GM21360 (cell line): Measurements from ENCODE around the gene FYN.

ENCODE experiments used
- ATAC-seq: cut with Tn5 transposase; IDR thresholded peaks from one replicate; pipeline ENCODE4 v1.9.1; 2021; ENCODE audit warnings: mild to moderate bottlenecking, moderate library complexity; ENCODE audit not compliant: unreplicated experiment

FYN gene

DNA sequence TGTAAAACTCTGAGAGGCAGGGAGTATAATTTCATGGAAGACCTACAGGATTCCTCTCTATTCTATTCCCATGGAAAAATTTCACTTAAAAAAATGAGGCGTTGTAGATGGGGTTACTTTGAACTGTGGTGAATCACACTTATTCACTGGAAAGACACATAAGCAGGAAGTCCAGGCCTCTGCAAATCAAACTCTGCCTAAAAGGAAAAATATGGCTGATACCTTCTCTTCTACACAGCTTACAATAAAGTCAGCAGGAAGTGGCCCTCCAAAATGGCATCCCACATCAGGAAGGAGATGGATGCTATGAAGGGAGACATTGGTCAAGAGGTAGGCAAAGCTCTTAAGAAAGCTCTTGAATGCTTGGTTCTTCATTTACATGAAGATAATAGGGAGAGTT, 115.9 kb downstream of the FYN start:
- no peak for ATAC-seq

DNA sequence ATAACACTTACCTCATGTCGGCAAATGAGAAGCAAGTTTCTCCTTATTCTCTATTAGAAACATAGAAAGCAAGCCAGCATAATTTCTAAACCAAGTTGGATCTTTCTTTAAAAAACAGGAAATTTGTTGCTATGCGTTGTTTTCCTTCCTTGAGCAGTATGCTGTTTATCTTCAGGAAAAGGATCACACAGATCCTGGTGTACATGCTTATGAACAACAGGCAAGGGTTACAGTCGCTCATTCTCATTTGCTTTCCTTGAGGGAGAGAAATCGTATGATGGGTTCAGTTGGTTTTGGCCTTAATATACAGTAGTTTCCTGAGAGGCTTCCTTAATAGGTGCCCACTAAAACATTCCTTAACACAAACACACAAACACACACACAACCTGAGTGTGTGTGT, 118.8 kb downstream of the FYN start:
- no peak for ATAC-seq

- no peak for ATAC-seq
These were observed 119.7 kb downstream of the FYN start for GRCh38 chr6:111753573-111753972.

DNA sequence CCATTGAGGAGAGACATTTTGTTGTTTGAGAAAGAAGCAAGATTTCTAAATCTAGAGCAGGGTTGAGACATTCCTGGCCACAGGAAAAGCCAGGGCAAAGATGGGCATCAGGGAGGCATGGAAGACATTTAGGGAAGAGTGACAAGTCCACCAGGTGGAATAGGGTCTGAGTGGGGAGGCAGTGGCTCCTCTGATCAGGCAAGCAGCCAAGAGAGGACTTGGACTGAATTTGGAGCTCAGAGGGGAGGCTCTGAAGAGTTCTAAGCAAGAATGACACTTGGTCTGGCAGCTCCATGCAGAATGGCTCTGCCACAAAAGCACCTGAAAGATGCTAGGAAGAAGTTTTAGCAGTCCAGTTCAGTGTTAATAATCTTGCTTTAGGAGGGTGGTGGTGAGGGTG, 120.8 kb downstream of the FYN start:
- no peak for ATAC-seq

GRCh38 chr6:111750753-111751673, 122.2 kb downstream of the FYN start:
- ATAC-seq: no peak

- ATAC-seq: no peak
These were observed 123.1 kb downstream of the FYN start for GRCh38 chr6:111750153-111750552.

DNA sequence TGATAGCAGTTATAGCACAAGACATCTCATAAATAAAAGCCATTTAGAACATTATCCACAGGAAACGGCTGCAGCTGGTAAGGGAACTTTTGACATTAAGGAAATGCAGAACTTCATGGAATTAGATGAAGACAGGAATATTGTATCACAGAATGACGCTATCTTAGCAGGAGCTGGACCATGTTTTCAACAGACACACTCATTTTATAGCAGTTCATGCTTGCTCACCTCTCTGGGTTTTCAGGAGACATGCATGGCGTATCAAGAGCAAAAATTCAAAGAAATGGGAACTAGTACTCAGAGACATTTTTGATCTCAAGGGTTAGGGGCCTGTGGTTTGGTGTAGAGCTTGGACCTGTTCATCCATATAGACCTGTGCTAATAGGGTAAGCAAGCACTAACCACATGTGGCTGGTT, 125.0 kb downstream of the FYN start:
- ATAC-seq: no peak

DNA sequence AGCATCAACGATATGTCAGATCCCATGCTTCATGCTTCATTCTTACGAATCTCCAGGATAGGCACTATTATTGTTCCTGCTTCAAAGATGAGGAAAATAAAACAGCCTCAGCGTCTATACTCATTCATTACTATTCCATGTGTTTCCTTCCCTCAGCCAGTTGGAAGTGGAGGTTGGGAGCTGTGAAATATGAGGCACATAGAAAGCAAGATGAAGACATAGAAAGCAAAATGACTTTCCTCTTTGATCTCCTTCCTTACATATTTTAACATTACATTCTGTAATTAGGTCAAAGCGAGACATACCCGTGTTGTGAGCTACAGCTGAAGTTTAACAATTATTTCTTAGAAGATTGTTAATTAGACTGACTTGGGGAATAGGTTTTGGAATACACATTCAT, 125.4 kb downstream of the FYN start:
- ATAC-seq: no peak

DNA sequence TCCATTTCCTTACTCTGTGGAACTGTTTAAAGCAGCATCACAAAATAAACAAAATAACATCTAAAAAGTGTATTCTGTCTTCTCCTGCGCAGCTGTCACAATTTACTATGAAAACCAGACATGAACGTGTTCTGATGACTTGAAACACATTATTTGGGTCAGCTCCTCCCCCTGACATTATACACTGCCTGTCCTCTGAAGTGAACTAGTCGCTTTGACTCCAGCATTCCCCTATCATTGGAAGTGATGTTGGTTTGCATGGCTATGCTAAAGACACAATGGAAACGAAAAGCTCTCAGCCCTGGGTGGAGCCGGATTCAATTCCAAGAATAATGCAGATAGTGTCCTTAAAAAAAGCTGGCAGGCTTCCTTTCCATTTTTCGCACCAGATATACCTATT, 125.9 kb downstream of the FYN start:
- no peak for ATAC-seq

DNA sequence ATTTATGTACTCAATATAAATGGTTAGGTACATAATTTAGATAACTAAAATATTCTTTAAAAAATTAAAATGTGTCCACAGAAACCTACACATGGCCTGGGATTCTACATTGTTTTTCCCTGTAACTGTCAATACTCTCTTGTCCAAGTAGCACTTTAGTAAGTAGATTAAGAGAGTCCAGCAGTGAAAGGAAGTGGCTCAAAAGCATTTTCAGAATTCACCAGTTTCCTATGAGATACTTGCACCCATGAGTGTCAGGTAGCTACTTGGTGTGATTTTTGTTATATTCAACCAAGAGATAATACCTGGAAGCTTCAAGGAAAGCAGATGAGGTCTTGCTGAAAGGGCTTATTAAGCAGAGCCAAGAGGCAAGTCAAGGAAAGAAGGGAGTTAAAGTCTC, 126.3 kb downstream of the FYN start:
- no peak for ATAC-seq

DNA sequence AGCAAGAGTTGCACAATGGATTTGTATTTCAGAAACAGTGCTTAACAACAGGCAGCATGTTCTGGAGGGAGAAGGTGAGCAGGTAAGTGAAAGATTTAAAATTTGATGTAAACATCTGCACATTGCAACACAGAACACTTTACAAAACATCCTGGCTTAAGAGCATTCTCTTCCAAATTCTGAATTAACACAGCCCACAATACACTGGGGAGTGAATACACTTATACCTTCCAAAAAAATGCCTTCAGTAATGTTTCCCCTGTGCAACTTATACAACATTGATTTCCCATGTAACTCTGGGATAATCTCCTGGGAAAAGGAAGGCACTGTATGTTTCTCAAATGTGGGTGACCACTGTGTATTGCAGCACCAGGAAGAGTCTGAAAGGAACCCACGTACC, 127.6 kb downstream of the FYN start:
- no peak for ATAC-seq

DNA sequence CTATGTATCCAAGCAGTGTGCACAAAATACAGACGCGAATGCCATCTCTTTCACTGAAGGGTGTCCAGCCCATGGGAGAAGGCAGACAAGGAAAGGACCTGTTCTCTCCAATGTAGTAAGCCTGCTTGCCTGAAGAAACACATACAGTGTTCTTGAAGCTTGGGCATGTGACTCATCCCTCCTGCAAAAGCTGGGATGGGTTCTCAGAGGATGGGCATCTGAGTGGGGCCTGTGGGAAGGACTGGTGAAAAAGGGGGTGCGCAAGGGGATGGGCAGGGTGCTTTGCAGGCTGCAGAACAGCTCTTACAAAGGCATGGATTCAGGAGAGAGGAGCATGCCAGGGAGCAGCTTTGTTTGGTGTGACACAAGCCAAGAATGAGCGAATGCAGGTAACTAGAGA, 128.1 kb downstream of the FYN start:
- ATAC-seq: no peak

DNA sequence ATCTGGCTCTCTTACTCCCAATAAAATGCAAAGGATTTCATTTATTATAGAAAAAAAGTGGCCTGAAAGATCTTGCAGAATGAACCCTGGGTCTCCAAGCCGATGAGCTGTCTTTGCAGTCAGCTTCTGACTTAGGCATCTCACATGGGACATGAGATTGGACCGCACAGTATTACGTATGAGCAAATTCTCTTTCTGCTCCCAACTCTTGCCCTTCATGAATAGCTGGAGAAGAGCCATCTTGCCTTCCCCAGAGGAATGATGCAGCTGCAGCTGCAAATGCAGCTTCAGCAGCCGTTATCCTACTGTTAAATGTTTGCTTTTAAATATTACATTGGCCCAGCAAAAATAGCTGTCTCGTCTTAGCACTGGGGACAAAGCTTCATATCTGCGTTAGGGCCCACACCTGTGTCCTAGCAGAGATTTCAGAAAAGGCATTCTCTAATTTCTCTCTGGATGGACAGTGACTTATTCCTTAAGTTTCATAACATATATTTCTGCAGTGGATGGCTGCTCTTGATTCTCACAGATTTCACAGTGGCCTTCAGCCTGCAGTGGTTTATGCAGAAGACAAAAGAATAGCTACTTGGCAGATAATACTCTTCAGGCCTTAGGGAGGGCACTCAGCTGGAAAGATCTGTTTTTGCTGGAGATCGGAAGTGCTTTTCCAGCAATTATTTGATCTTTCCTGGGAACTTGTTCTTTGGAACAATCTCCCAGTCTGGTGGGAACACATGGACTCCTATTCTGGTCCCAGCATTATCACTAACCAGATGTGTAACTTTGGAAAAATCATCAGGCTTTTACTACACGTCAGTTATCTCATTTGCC, 129.2 kb downstream of the FYN start:
- no peak for ATAC-seq

- no peak for ATAC-seq
These were observed 129.9 kb downstream of the FYN start for GRCh38 chr6:111743360-111743759.

GRCh38 chr6:111741177-111741952, 131.9 kb downstream of the FYN start:
- ATAC-seq: no peak

- no peak for ATAC-seq
These were observed 132.7 kb downstream of the FYN start for GRCh38 chr6:111740506-111740905.

GRCh38 chr6:111739257-111739696, 134.0 kb downstream of the FYN start:
- ATAC-seq: peak; percentile 63

GRCh38 chr6:111738631-111739030, 134.6 kb downstream of the FYN start:
- ATAC-seq: no peak

DNA sequence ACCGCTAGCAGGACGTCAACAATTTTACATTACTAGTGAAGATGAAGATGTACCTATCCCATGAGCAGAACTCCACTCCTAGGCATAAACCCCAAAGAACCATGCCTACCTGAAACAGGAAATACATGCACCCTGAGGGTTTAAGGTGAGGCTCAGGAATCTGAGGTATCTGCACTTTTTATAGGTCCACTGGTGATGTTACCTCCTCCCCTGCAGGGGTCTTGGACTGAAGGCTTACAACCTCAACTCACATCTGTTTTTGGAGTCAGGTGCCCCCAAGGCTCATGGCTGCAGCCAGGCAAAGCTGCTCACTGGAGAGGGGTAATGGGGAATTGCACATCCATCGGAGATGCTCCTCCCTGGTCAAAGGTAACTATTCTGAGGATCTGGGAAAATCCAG, 135.1 kb downstream of the FYN start:
- no peak for ATAC-seq

DNA sequence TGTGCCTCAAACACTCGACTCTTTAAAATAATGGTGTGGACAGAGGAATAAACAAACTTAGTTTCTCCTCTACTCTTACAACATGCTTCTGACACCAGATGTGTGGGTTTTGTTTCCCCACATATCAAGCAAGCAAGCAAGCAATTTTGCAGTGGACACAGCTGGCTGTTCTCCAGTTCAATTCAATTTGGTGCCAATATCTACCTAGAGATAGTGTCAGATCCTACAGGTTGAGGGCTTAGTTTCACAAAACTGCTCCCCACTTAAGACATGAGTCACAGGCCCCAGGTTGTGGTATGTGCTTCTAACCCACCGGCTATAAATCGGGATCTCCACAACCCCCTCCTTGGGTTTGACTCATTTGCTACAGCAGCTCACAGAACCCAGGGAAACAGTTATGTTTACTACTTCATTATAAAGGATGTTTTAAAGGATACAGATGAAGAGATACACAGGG, 136.2 kb downstream of the FYN start:
- no peak for ATAC-seq

DNA sequence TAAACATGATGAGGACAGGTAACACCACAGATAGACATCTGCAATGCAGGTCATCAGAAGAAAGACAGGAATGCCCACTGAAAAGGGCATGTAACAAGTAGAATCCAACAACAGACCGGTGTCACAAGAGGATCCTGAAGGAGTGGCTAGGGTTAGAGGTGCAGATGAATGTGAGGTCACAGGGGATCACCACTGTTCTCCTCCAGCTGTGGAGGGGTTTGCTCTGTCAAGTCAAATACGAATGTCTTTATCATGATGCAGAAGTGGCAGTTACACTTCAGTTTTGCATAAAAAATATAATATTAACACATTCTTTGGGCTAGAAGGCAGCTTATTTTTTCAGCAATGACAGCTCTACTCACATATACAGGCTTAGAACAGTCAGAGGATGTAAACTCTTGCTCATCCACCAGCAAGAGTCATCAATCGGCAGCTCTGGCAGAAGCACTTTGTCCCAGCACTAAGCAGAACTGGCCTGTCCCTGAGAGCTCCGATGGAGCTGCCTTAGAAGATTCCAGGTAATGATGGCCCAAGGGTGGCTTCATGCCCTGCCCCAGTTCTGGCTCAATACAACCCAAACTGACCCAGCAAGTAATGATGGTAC, 137.1 kb downstream of the FYN start:
- no peak for ATAC-seq
